OCI-LY1 (cell line): ENCODE measurements around the gene SFT2D1.

Source experiments
- CTCF ChIP-seq: fragments of 200-600 bp; sonication (generic), shearing (Covaris generic); IDR thresholded peaks from 2 replicates; pipeline ENCODE4 v1.5.1; 2017; ENCODE audit warnings: mild to moderate bottlenecking, antibody characterized with exemption, low read length, moderate library complexity, mixed read lengths
- EZH2 ChIP-seq: fragments of 200-600 bp; sonication (generic), shearing (Covaris generic); IDR thresholded peaks from 2 replicates; pipeline ENCODE4 v1.8.0; 2017; ENCODE audit warnings: borderline replicate concordance, mixed run types, mild to moderate bottlenecking, antibody characterized with exemption, low read length, moderate library complexity, mixed read lengths

- no peak for TF ChIP-seq EZH2
- no peak for TF ChIP-seq CTCF
Observed at GRCh38 chr6:166381381-166381732, 39.0 kb upstream of the SFT2D1 start.
